ENCODE data around the gene POLR3G. TPM values are rescaled to one million over a fixed set of nuclear protein-coding genes. Genes with fewer than 3 reads are reported as not detected.
A peak's percentile ranks its signal among the peaks of the same experiment; 100 is the strongest.

Gene POLR3G
- total RNA-seq, 3 donors from 2014 or later (not counting 1 experiment from before 2014, with no cell fraction given): 0.40 to 1.4 (median 0.99) TPM

- 75% methylated on average over 1 of the region's 1 CpG for WGBS (ENCODE audit: insufficient coverage)
- no peaks in the 10 kb centered on the region for H3K27me3 ChIP-seq (ENCODE audit: control insufficient read depth, insufficient read depth, low read length)
- H3K4me1 ChIP-seq (ENCODE audit: control insufficient read depth, insufficient read depth, low read length): peaks cover 3% of the 10 kb centered on the region
- no peak for TF ChIP-seq CTCF (IDR thresholded peaks at IDR 0.05)
- H3K9me3 ChIP-seq (ENCODE audit: control insufficient read depth, insufficient read depth, low read length): no peaks in the 10 kb centered on the region
- ATAC-seq (no peak), DNase-seq (no peak)
- no peak overlapping the region for H3K4me3 Mint-ChIP-seq
- no peak overlapping the region for H3K27ac ChIP-seq (ENCODE audit: low read length)
- intact Hi-C loops (cut with micrococcal nuclease): no loop called here
- H3K9me3 Mint-ChIP-seq: no peaks in the 10 kb centered on the region
- peaks cover 4 to 5% of the 10 kb centered on the region in 2 donors for H3K4me1 Mint-ChIP-seq
- peaks cover 0 to 6% of the 10 kb centered on the region in 2 donors for H3K27me3 Mint-ChIP-seq (ENCODE audit: low read depth in 2 of 2)
- H3K4me3 ChIP-seq (ENCODE audit: low read length): no peak overlapping the region
- no peaks in the 10 kb centered on the region for H3K36me3 Mint-ChIP-seq
- H3K36me3 ChIP-seq (ENCODE audit: control insufficient read depth, insufficient read depth, low read length): no peaks in the 10 kb centered on the region
- H3K27ac Mint-ChIP-seq: no peak overlapping the region
These were observed 36.6 kb upstream of the POLR3G start for GRCh38 chr5:90438100-90438499.

GRCh38 chr5:90440644-90441043 is 34.0 kb upstream of the POLR3G start:
- Histone ChIP-seq H3K9me3 (ENCODE audit: control insufficient read depth, insufficient read depth, low read length) (no peaks in the 10 kb centered on the region), H3K36me3 (ENCODE audit: control insufficient read depth, insufficient read depth, low read length) (no peaks in the 10 kb centered on the region), H3K27me3 (ENCODE audit: control insufficient read depth, insufficient read depth, low read length) (no peaks in the 10 kb centered on the region), H3K27ac (ENCODE audit: low read length) (no peak overlapping the region), H3K4me3 (ENCODE audit: low read length) (no peak overlapping the region), H3K4me1 (ENCODE audit: control insufficient read depth, insufficient read depth, low read length) (peaks cover 3% of the 10 kb centered on the region)
- intact Hi-C loops (cut with micrococcal nuclease): no loop called here
- Mint-ChIP-seq H3K36me3 (no peaks in the 10 kb centered on the region), H3K27me3 (ENCODE audit: low read depth in 2 of 2) (peaks cover 0 to 6% of the 10 kb centered on the region in 2 donors), H3K27ac (no peak overlapping the region), H3K9me3 (no peaks in the 10 kb centered on the region), H3K4me1 (peaks cover 4 to 5% of the 10 kb centered on the region in 2 donors), H3K4me3 (peak overlapping the region; percentile 84)
- WGBS (ENCODE audit: insufficient coverage): no CpG with 5 or more reads among the region's 2 CpGs
- TF ChIP-seq CTCF (IDR thresholded peaks at IDR 0.05): no peak
- ATAC-seq: no peak
- no peak for DNase-seq

GRCh38 chr5:90446961-90447360 is 27.7 kb upstream of the POLR3G start:
- Histone ChIP-seq H3K36me3 (ENCODE audit: control insufficient read depth, insufficient read depth, low read length) (no peaks in the 10 kb centered on the region), H3K27ac (ENCODE audit: low read length) (no peak overlapping the region), H3K9me3 (ENCODE audit: control insufficient read depth, insufficient read depth, low read length) (no peaks in the 10 kb centered on the region), H3K27me3 (ENCODE audit: control insufficient read depth, insufficient read depth, low read length) (no peaks in the 10 kb centered on the region), H3K4me3 (ENCODE audit: low read length) (no peak overlapping the region), H3K4me1 (ENCODE audit: control insufficient read depth, insufficient read depth, low read length) (no peaks in the 10 kb centered on the region)
- TF ChIP-seq CTCF (IDR thresholded peaks at IDR 0.05): no peak
- no peak for DNase-seq
- intact Hi-C loops (cut with micrococcal nuclease): no loop called here
- no peaks in the 10 kb centered on the region for H3K9me3 Mint-ChIP-seq
- no peaks in the 10 kb centered on the region for H3K36me3 Mint-ChIP-seq
- H3K27me3 Mint-ChIP-seq (ENCODE audit: low read depth in 2 of 2): no peaks in the 10 kb centered on the region
- no peaks in the 10 kb centered on the region for H3K4me1 Mint-ChIP-seq
- H3K27ac Mint-ChIP-seq: no peak overlapping the region
- no peak overlapping the region for H3K4me3 Mint-ChIP-seq
- ATAC-seq: no peak

GRCh38 chr5:90461288-90461687 is 13.4 kb upstream of the POLR3G start:
- no peaks in the 10 kb centered on the region for H3K9me3 Mint-ChIP-seq
- no peak overlapping the region for H3K27ac Mint-ChIP-seq
- Histone ChIP-seq H3K36me3 (ENCODE audit: control insufficient read depth, insufficient read depth, low read length) (peaks cover 7% of the 10 kb centered on the region), H3K9me3 (ENCODE audit: control insufficient read depth, insufficient read depth, low read length) (no peaks in the 10 kb centered on the region), H3K27ac (ENCODE audit: low read length) (no peak overlapping the region), H3K4me3 (ENCODE audit: low read length) (no peak overlapping the region), H3K4me1 (ENCODE audit: control insufficient read depth, insufficient read depth, low read length) (no peaks in the 10 kb centered on the region), H3K27me3 (ENCODE audit: control insufficient read depth, insufficient read depth, low read length) (no peaks in the 10 kb centered on the region)
- DNase-seq (no peak), ATAC-seq (no peak)
- no peaks in the 10 kb centered on the region for H3K27me3 Mint-ChIP-seq (ENCODE audit: low read depth in 2 of 2)
- intact Hi-C loops (cut with micrococcal nuclease): no loop called here
- no peak overlapping the region for H3K4me3 Mint-ChIP-seq
- H3K4me1 Mint-ChIP-seq: no peaks in the 10 kb centered on the region
- TF ChIP-seq CTCF (IDR thresholded peaks at IDR 0.05): no peak
- WGBS (ENCODE audit: insufficient coverage): 98% methylated on average over 4 of the region's 4 CpGs
- H3K36me3 Mint-ChIP-seq: no peaks in the 10 kb centered on the region
